Measurements from ENCODE around the gene NHSL2. TPM values are rescaled to one million over a fixed set of nuclear protein-coding genes. Genes with fewer than 3 reads are reported as not detected.
A peak's percentile ranks its signal among the peaks of the same experiment; 100 is the strongest.

The NHSL2 gene
- total and polyA plus RNA-seq, 8 donors, result under 0.01 to 6.4 (median 1.7) TPM

GRCh38 chrX:71998836-71999509 lies 88.3 kb downstream of the NHSL2 start:
- WGBS, 5 donors, result 8 to 9% (median 8%) methylated on average over 6 of the region's 6 CpGs
- DNase-seq, result peak; percentile 38 to 44
- peaks cover 0 to 11% (median 0%) of the 10 kb centered on the region in 3 donors for H3K27me3 ChIP-seq

DNA sequence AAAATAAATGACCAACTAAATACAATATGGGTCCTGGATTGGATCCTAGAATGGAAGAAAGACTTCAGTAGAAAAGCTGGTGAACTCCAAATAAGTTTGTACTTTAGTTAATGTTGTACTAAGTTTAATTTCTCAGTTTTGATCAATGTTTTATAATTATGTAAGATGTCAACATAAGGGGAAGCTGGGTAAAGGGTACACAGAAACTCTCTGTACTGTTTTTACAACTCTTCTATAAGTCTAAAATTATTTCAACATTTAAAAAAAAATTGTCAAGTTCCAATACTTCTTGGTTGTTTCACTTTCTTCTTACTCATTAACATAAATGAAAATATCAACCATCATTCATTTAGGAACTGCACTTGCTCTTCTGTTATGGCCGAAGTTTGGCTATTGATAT lies 88.9 kb downstream of the NHSL2 start:
- H3K9me3 ChIP-seq, result no peaks in the 10 kb centered on the region
- DNase-seq, result no peak
- intact Hi-C loops (cut with DNase I; ENCODE audit: low total_unique reads), result no loop called here
- H3K36me3 ChIP-seq, result no peaks in the 10 kb centered on the region
- TF ChIP-seq POLR2AphosphoS5 (IDR thresholded peaks at IDR 0.05), result no peak
- TF ChIP-seq, protein P1, sequence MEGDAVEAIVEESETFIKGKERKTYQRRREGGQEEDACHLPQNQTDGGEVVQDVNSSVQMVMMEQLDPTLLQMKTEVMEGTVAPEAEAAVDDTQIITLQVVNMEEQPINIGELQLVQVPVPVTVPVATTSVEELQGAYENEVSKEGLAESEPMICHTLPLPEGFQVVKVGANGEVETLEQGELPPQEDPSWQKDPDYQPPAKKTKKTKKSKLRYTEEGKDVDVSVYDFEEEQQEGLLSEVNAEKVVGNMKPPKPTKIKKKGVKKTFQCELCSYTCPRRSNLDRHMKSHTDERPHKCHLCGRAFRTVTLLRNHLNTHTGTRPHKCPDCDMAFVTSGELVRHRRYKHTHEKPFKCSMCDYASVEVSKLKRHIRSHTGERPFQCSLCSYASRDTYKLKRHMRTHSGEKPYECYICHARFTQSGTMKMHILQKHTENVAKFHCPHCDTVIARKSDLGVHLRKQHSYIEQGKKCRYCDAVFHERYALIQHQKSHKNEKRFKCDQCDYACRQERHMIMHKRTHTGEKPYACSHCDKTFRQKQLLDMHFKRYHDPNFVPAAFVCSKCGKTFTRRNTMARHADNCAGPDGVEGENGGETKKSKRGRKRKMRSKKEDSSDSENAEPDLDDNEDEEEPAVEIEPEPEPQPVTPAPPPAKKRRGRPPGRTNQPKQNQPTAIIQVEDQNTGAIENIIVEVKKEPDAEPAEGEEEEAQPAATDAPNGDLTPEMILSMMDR (IDR thresholded peaks at IDR 0.05), result no peak
- no peak for TF ChIP-seq EP300 (IDR thresholded peaks at IDR 0.05)
- TF ChIP-seq POLR2A (IDR thresholded peaks at IDR 0.05), result no peak
- H3K27ac ChIP-seq, result no peak overlapping the region
- H3K4me3 ChIP-seq, result no peak overlapping the region
- H3K27me3 ChIP-seq, result peaks cover 0 to 12% (median 0%) of the 10 kb centered on the region in 3 donors
- 96 to 100% (median 96%) methylated on average over 1 of the region's 1 CpG for WGBS, 5 donors
- peaks cover 0 to 8% (median 3%) of the 10 kb centered on the region in 4 donors for H3K4me1 ChIP-seq

More at GRCh38 chrX:71998836-71999509, 88.3 kb downstream of the NHSL2 start:
- H3K36me3 ChIP-seq, result no peaks in the 10 kb centered on the region
- H3K9me3 ChIP-seq, result no peaks in the 10 kb centered on the region
- no peak overlapping the region for H3K4me3 ChIP-seq
- H3K27ac ChIP-seq, result no peak overlapping the region
- peaks cover 0 to 2% (median under 1%) of the 10 kb centered on the region in 4 donors for H3K4me1 ChIP-seq
- intact Hi-C loops (cut with DNase I; ENCODE audit: low total_unique reads), result no loop called here
- TF ChIP-seq, protein P1 (IDR thresholded peaks at IDR 0.05), result peak in 5 of 7 experiments; percentile 26 to 60 (median 46)
- TF ChIP-seq EP300 (IDR thresholded peaks at IDR 0.05), result no peak

- Histone ChIP-seq H3K36me3 (no peaks in the 10 kb centered on the region), H3K27ac (no peak overlapping the region), H3K9me3 (no peaks in the 10 kb centered on the region), H3K27me3 (peaks cover 0 to 8% (median 0%) of the 10 kb centered on the region in 3 donors), H3K4me3 (no peak overlapping the region), H3K4me1 (peaks cover 0 to 8% (median 3%) of the 10 kb centered on the region in 4 donors)
- TF ChIP-seq EP300 (IDR thresholded peaks at IDR 0.05) (no peak), POLR2AphosphoS5 (IDR thresholded peaks at IDR 0.05) (no peak)
- TF ChIP-seq, protein P1 (IDR thresholded peaks at IDR 0.05), result no peak
- WGBS, 5 donors, result 52 to 68% (median 63%) methylated on average over 3 of the region's 3 CpGs
- intact Hi-C loops (cut with DNase I; ENCODE audit: low total_unique reads), result loop anchor here (10.0 kb wide), 1 partner anchor 133 kb away; the partner anchor contains the start of gene RTL5
- no peak for DNase-seq
These were observed 90.8 kb downstream of the NHSL2 start for GRCh38 chrX:72001471-72001870.

GRCh38 chrX:72001906-72002305 lies 91.3 kb downstream of the NHSL2 start:
- no peaks in the 10 kb centered on the region for H3K9me3 ChIP-seq

More at GRCh38 chrX:72001906-72002305, 91.3 kb downstream of the NHSL2 start:
- TF ChIP-seq POLR2A (IDR thresholded peaks at IDR 0.05) (no peak), POLR2AphosphoS5 (IDR thresholded peaks at IDR 0.05) (no peak), EP300 (IDR thresholded peaks at IDR 0.05) (no peak)
- TF ChIP-seq, protein P1 (IDR thresholded peaks at IDR 0.05), result no peak
- Histone ChIP-seq H3K4me1 (peaks cover 0 to 8% (median 3%) of the 10 kb centered on the region in 4 donors), H3K4me3 (no peak overlapping the region), H3K27ac (no peak overlapping the region), H3K36me3 (no peaks in the 10 kb centered on the region), H3K27me3 (peaks cover 0 to 9% (median 0%) of the 10 kb centered on the region in 3 donors)
- WGBS, 5 donors, result 77 to 100% (median 83%) methylated on average over 2 of the region's 2 CpGs
- DNase-seq, result no peak
- intact Hi-C loops (cut with DNase I; ENCODE audit: low total_unique reads), result loop anchor here (10.0 kb wide), 1 partner anchor 133 kb away; the partner anchor contains the start of gene RTL5
